K562 (cell line): ENCODE measurements around the gene KHDC1. TPM values are rescaled to one million over a fixed set of nuclear protein-coding genes. Genes with fewer than 3 reads are reported as not detected.
"Not testable (repeated sequence)": the region's sequence is repeated elsewhere in the genome, so short reads cannot be mapped to it uniquely, and the experiment has no call there.

ENCODE experiments used
- ATAC-seq: fragments of 200-7000 bp; cut with Tn5 transposase; 3 replicates; pipeline ENCODE4 v1.9.1; 2020; ENCODE audit warnings: moderate library complexity
- BruUV-seq: library from RNA; stranded (reverse); fragments of 400-500 nt; replicated peaks from 2 replicates; lab custom pipeline; 2021; lab: Mats Ljungman, UMichigan
- CTCF ChIA-PET: fragments of 300-600 bp; formaldehyde crosslinking; extraction: SDS; loops from one replicate; lab custom pipeline; 2021; ENCODE audit warnings: low intra/inter-chr PET ratio; lab: Yijun Ruan, JAX
- POLR2A ChIA-PET: fragments of 300-600, 350-650 bp; sonication (Branson Sonifier 250); formaldehyde crosslinking; extraction: SDS; loops from one replicate; lab custom pipeline; 2021; ENCODE audit warnings: antibody characterized with exemption, inconsistent platforms; lab: Yijun Ruan, JAX
- DNase-seq, 4 experiments: peaks; one replicate each; pipeline versions ENCODE4 v3.0.0 to v3.0.0-alpha.2; 2011 to 2018; ENCODE audit warnings: low spot score in 3 of 4, mixed read lengths in 3 of 4; ENCODE audit errors: extremely low read depth in 1 of 4
- FAIRE-seq: peaks from 2 replicates; lab custom pipeline; 2011; peaks lifted over from hg19 to GRCh38; lab: Jason Lieb, UNC
- H2AFZ ChIP-seq: 2 replicates; pipeline ENCODE4 v1.6.0; 2011; ENCODE audit warnings: low read depth, low read length, control low read depth, inconsistent platforms
- H3K27ac ChIP-seq: fragments of 200-600 bp; 3 replicates; pipeline ENCODE4 v1.8.0; 2011; ENCODE audit warnings: low read depth, mild to moderate bottlenecking, control low read depth, inconsistent platforms, low read length, moderate library complexity, mixed read lengths; ENCODE audit errors: extremely low read depth
- H3K27me3 ChIP-seq, 2 experiments: fragments of 300-600 bp in 1 of 2; 2 replicates in 1 of 2; 3 replicates in 1 of 2; pipeline versions ENCODE4 v1.6.0 to v1.8.0; 2011; ENCODE audit warnings: inconsistent platforms in 2 of 2, low read length in 2 of 2, mild to moderate bottlenecking in 1 of 2, mixed read lengths in 1 of 2, moderate library complexity in 1 of 2; ENCODE audit not compliant: control insufficient read depth in 2 of 2, insufficient read depth in 2 of 2
- H3K36me3 ChIP-seq: fragments of 300-600 bp; 3 replicates; pipeline ENCODE4 v1.8.0; 2011; ENCODE audit warnings: mild to moderate bottlenecking, low read length, inconsistent platforms; ENCODE audit not compliant: control insufficient read depth, insufficient read depth
- H3K4me1 ChIP-seq, 2 experiments: fragments of 200-600 bp in 1 of 2; replicated peaks in 1 of 2; 2 replicates in 1 of 2; 3 replicates in 1 of 2; pipeline versions ENCODE4 v1.5.1 to v1.8.0; 2011; ENCODE audit warnings: inconsistent platforms in 2 of 2, low read length in 2 of 2, mild to moderate bottlenecking in 1 of 2, mixed read lengths in 1 of 2, moderate library complexity in 1 of 2; ENCODE audit not compliant: control insufficient read depth in 2 of 2, insufficient read depth in 2 of 2
- H3K4me2 ChIP-seq: 2 replicates; pipeline ENCODE4 v1.6.1; 2011; ENCODE audit warnings: low read length, control low read depth, inconsistent platforms, mixed read lengths; ENCODE audit not compliant: insufficient read depth
- H3K4me3 ChIP-seq: fragments of 200-600 bp; sonication (generic), shearing (Covaris generic); 2 replicates; pipeline ENCODE4 v1.5.1; 2016; ENCODE audit warnings: control low read depth, inconsistent platforms
- H3K79me2 ChIP-seq: fragments of 200-600 bp; 3 replicates; pipeline ENCODE4 v1.8.0; 2011; ENCODE audit warnings: low read length, inconsistent platforms; ENCODE audit not compliant: control insufficient read depth, insufficient read depth
- H3K9ac ChIP-seq, 2 experiments: 2 replicates each; pipeline versions ENCODE4 v1.6.0 to v1.6.1; 2011; ENCODE audit warnings: low read depth in 2 of 2, low read length in 2 of 2, control low read depth in 1 of 2, inconsistent platforms in 1 of 2, mild to moderate bottlenecking in 1 of 2, mixed read lengths in 1 of 2; ENCODE audit not compliant: insufficient read depth in 1 of 2
- H3K9me1 ChIP-seq: one replicate; pipeline ENCODE4 v1.6.0; 2011; ENCODE audit warnings: inconsistent platforms, mild to moderate bottlenecking, low read length, moderate library complexity; ENCODE audit not compliant: control insufficient read depth, insufficient read depth
- H3K9me3 ChIP-seq: replicated peaks from 2 replicates; pipeline ENCODE4 v1.5.1; 2011; ENCODE audit warnings: low read depth, low read length, inconsistent platforms; ENCODE audit not compliant: control insufficient read depth, insufficient read depth
- H4K20me1 ChIP-seq: replicated peaks from 2 replicates; pipeline ENCODE4 v1.6.1; 2011; ENCODE audit warnings: low read length, inconsistent platforms, mixed read lengths; ENCODE audit not compliant: control insufficient read depth, insufficient read depth
- CHD1 ChIP-seq: fragments of 200-600 bp; sonication (generic); IDR thresholded peaks from one replicate; pipeline ENCODE4 v1.6.1; 2012; ENCODE audit warnings: mild to moderate bottlenecking, moderate library complexity, low read length, inconsistent platforms
- NR2C1 ChIP-seq, 2 experiments: fragments of 450-650 bp; IDR thresholded peaks; 2 replicates each; pipeline ENCODE4 v1.6.1; 2017; ENCODE audit warnings: mild to moderate bottlenecking in 2 of 2, antibody characterized with exemption in 1 of 2, inconsistent platforms in 1 of 2, missing compliant biosample characterization in 1 of 2, missing genetic modification characterization in 1 of 2
- RAD21 ChIP-seq, 2 experiments: fragments of 250-450 bp in 1 of 2; fragments of 450-650 bp in 1 of 2; sonication (Bioruptor Pico) in 1 of 2; formaldehyde crosslinking in 1 of 2; IDR thresholded peaks in 1 of 2; conservative IDR thresholded peaks in 1 of 2; 2 replicates each; pipeline versions ENCODE4 v1.4.0 to v1.8.0; 2020 to 2022; ENCODE audit warnings: mild to moderate bottlenecking in 2 of 2, moderate library complexity in 1 of 2
- ZEB2 ChIP-seq: fragments of 450-650 bp; IDR thresholded peaks from 2 replicates; pipeline ENCODE4 v1.6.1; 2016
- WGBS: fragments of 100-300 bp; shearing (Covaris generic); methylation state at CpG from one replicate; pipeline ENCODE4 v1.1.6; 2016; ENCODE audit warnings: low coverage, mixed read lengths; ENCODE audit not compliant: insufficient coverage; ENCODE audit errors: missing lambda C conversion rate; 5-methylcytosine and 5-hydroxymethylcytosine counted together
- in situ Hi-C: fragments of 300-500 bp; cut with MboI; formaldehyde crosslinking; loops from 4 replicates; pipeline ENCODE4 v1.15.0; 2018; ENCODE audit warnings: inconsistent platforms, mixed read lengths
- intact Hi-C: fragments of 100-400 bp; cut with micrococcal nuclease; formaldehyde crosslinking; loops from 2 replicates; pipeline ENCODE4 v1.14.2; 2022
- polyA plus RNA-seq, 8 experiments: library from polyadenylated mRNA; depleted of rRNA in 4 of 8; stranded (reverse) in 5 of 8; unstranded in 3 of 8; fragments of >200 nt; fragmentation: Nextera tagmentation in 2 of 8; fragmentation: Illumina TruSeq in 1 of 8; extraction: Ambion mirVana in 2 of 8; extraction: Trizol in 1 of 8; gene quantifications; 2 replicates each; pipeline versions ENCODE4 v1.2.1 to v1.2.3, GENCODE V29; 2011 to 2014; ENCODE audit warnings: inconsistent platforms in 1 of 8, missing spikeins in 1 of 8
- total RNA-seq, 7 experiments: library from RNA; depleted of rRNA in 6 of 7; stranded (reverse); fragments of >200 nt in 6 of 7; fragmentation: Illumina TruSeq in 2 of 7; extraction: Trizol in 2 of 7; gene quantifications; 2 replicates each; pipeline versions ENCODE4 v1.2.1 to v1.2.3, GENCODE V29; 2011 to 2021; ENCODE audit warnings: low replicate concordance in 1 of 7

The KHDC1 gene
- total and polyA plus RNA-seq, 9 of the 15 experiments (the other 6 are each of a cell fraction or from before 2014, with no cell fraction given), result 2.5 to 19.5 (median 8.0) TPM

GRCh38 chr6:73308712-73309534, 45.9 kb upstream of the KHDC1 start (continued):
- TF ChIP-seq RAD21 (CRISPR knock-in tag; conservative IDR thresholded peaks at IDR 0.05 in 1 of 2, IDR thresholded peaks at IDR 0.05 in 1 of 2) (peak in 1 of 2 experiments; percentile 30; a peak in 2 of 4 replicates), CHD1 (peak; percentile 30), NR2C1 (IDR thresholded peaks at IDR 0.05) (peak; percentile 62), NR2C1 (tag; IDR thresholded peaks at IDR 0.05) (peak; percentile 60), ZEB2 (no peak)

GRCh38 chr6:73303773-73304172, 40.8 kb upstream of the KHDC1 start:
- H3K9me1 ChIP-seq, BruUV-seq, H3K27ac ChIP-seq, H4K20me1 ChIP-seq, ATAC-seq, H3K4me3 ChIP-seq, H2AFZ ChIP-seq, FAIRE-seq, intact Hi-C loops, CTCF ChIA-PET, in situ Hi-C loops, H3K9me3 ChIP-seq, DNase-seq, H3K9ac ChIP-seq, POLR2A ChIA-PET, H3K4me2 ChIP-seq, H3K27me3 ChIP-seq: not testable (repeated sequence)
- H3K36me3 ChIP-seq, result peaks cover 28% of the 10 kb centered on the region; the same call in 2 of the 3 replicates
- peaks cover 0 to 13% of the 10 kb centered on the region in 2 experiments; a peak in 3 of 5 replicates for H3K4me1 ChIP-seq
- 81% methylated on average over 7 of the region's 7 CpGs for WGBS
- H3K79me2 ChIP-seq, result peaks cover 29% of the 10 kb centered on the region
